ENCODE measurements around the gene RNU6-7. TPM values are rescaled to one million over a fixed set of nuclear protein-coding genes. Genes with fewer than 3 reads are reported as not detected.

Gene RNU6-7
- total RNA-seq, 1 experiment from 2014 or later = not detected

Small RNA genes lying within 50 kb of the gene (small RNA-seq; reads per million reads assigned to genes)
- gene RNU6-7 = 0.61 reads per million, percentile 61 among the genes with 10 or more reads in this experiment
- not detected for gene RNU6-8

Other genes starting within 250 kb of the RNU6-7 start
- 34.9 and 36.8 TPM in 2 replicates for gene ARHGAP5, start 124.7 kb upstream of the RNU6-7 start, total RNA-seq (2014; rRNA removed; shearing (Covaris generic))
- not detected in 2 replicates for gene RNU6-8, start 1.2 kb downstream of the RNU6-7 start, total RNA-seq (2014; rRNA removed; shearing (Covaris generic))
- gene AKAP6, start 127.3 kb downstream of the RNU6-7 start, total RNA-seq (2014; rRNA removed; shearing (Covaris generic)) = 0.60 and 0.96 TPM in 2 replicates

Measured in HT1080 (cell line).